K562 (cell line): ENCODE measurements around the gene MPIG6B. TPM values are rescaled to one million over a fixed set of nuclear protein-coding genes. Genes with fewer than 3 reads are reported as not detected.

ENCODE experiments used
- AFF4 ChIP-seq: sonication (generic); formaldehyde crosslinking; IDR thresholded peaks from 2 replicates; pipeline ENCODE4 v1.8.0; 2023; ENCODE audit warnings: mild to moderate bottlenecking, missing genetic modification reagents
- E2F8 ChIP-seq: fragments of 450-650 bp; IDR thresholded peaks from 2 replicates; pipeline ENCODE4 v1.7.1; 2018; ENCODE audit warnings: mild to moderate bottlenecking, low read depth; ENCODE audit not compliant: partially characterized antibody
- FOXP1 ChIP-seq: sonication (generic); formaldehyde crosslinking; IDR thresholded peaks from 2 replicates; pipeline ENCODE4 v1.8.0; 2022; ENCODE audit warnings: mild to moderate bottlenecking, missing genetic modification reagents
- KDM4B ChIP-seq, 2 experiments: fragments of 450-650 bp in 1 of 2; sonication (generic) in 1 of 2; IDR thresholded peaks; 2 replicates each; pipeline ENCODE4 v1.6.1; 2016 to 2017; ENCODE audit warnings: borderline replicate concordance in 2 of 2, antibody characterized with exemption in 1 of 2, low read depth in 1 of 2, mild to moderate bottlenecking in 1 of 2
- KLF16 ChIP-seq: IDR thresholded peaks from 2 replicates; pipeline ENCODE4 v1.6.1; 2016; ENCODE audit warnings: antibody characterized with exemption
- MIER1 ChIP-seq: fragments of 450-650 bp; IDR thresholded peaks from 2 replicates; pipeline ENCODE4 v1.6.1; 2016; ENCODE audit warnings: antibody characterized with exemption, mild to moderate bottlenecking, low read depth
- SIN3A ChIP-seq, 2 experiments: fragments of 150-350 bp in 1 of 2; IDR thresholded peaks; 2 replicates each; pipeline ENCODE4 v1.6.1; 2011 to 2016; ENCODE audit warnings: borderline replicate concordance in 2 of 2, low read depth in 2 of 2, low read length in 2 of 2, mild to moderate bottlenecking in 2 of 2, moderate library complexity in 2 of 2; ENCODE audit not compliant: control insufficient read depth in 1 of 2
- SMAD2 ChIP-seq: fragments of 150-350 bp; IDR thresholded peaks from 2 replicates; pipeline ENCODE4 v1.6.1; 2014; ENCODE audit warnings: low read depth, mild to moderate bottlenecking, low read length
- STAT5A ChIP-seq: IDR thresholded peaks from 2 replicates; pipeline ENCODE4 v1.6.1; 2012; ENCODE audit warnings: low read length, inconsistent platforms, borderline replicate concordance
- polyA plus RNA-seq, 8 experiments: library from polyadenylated mRNA; depleted of rRNA in 4 of 8; stranded (reverse) in 5 of 8; unstranded in 3 of 8; fragments of >200 nt; fragmentation: Nextera tagmentation in 2 of 8; fragmentation: Illumina TruSeq in 1 of 8; extraction: Ambion mirVana in 2 of 8; extraction: Trizol in 1 of 8; gene quantifications; 2 replicates each; pipeline versions ENCODE4 v1.2.1 to v1.2.3, GENCODE V29; 2011 to 2014; ENCODE audit warnings: inconsistent platforms in 1 of 8, missing spikeins in 1 of 8
- total RNA-seq, 7 experiments: library from RNA; depleted of rRNA in 6 of 7; stranded (reverse); fragments of >200 nt in 6 of 7; fragmentation: Illumina TruSeq in 2 of 7; extraction: Trizol in 2 of 7; gene quantifications; 2 replicates each; pipeline versions ENCODE4 v1.2.1 to v1.2.3, GENCODE V29; 2011 to 2021; ENCODE audit warnings: low replicate concordance in 1 of 7
- TF ChIP-seq, protein P1 (sequence below), 2 experiments: fragments of 450-650 bp in 1 of 2; sonication (generic) in 1 of 2; formaldehyde crosslinking in 1 of 2; IDR thresholded peaks in 1 of 2; conservative IDR thresholded peaks in 1 of 2; 2 replicates each; pipeline versions ENCODE4 v1.6.1 to v1.8.1; 2016 to 2023; ENCODE audit warnings: mild to moderate bottlenecking in 2 of 2, moderate library complexity in 2 of 2, inconsistent platforms in 1 of 2, missing genetic modification reagents in 1 of 2
- TF ChIP-seq, protein P2 (sequence below): fragments of 450-650 bp; IDR thresholded peaks from 2 replicates; pipeline ENCODE4 v1.6.1; 2018; ENCODE audit not compliant: partially characterized antibody
- TF ChIP-seq, protein P3 (sequence below): sonication (generic); IDR thresholded peaks from 2 replicates; pipeline ENCODE4 v1.6.1; 2016

The MPIG6B gene
- total and polyA plus RNA-seq, 9 of the 15 experiments (the other 6 are each of a cell fraction or from before 2014, with no cell fraction given), result 0.11 to 1.2 (median 0.28) TPM; not detected in 1

DNA sequence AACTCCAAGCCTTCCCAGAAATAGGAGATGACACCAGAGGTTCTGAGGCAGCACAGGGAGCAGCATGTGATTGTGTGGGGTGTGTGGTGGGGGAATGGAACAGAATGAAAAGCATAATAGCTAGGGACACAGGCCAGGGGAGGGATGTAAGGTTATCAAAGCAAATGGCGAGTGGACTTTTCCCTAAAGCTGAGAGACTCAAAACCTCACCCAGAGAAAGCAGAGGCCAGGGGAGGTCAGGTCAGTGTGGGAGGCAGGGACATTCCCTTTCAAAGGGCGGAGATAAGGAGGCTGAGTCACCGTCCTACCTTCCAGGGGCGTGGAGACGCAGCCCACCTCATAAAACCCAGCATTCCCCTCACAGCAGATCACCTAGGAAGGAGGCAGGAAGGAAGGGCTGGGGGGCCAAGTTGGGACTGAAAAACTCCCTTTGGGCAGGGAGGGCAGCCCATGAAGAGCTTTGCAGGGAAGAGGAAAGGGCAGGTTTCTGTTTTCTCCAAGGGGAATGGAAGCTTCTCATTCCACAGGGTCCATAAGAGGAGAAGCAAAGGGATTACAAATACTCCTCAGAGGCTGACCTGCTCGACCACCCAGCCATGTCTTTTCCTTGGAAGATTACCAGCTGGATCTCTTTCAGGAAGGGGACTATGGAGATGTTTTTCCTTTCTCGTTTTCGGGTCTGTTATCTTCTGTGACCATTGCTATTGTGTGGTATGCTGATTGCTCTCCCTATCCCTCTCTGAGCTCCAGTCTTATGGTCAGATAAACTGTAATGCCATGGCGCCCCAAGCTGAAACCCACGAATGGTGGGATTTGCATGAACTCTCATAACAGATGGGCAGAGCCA is 32.7 kb upstream of the MPIG6B start (continued):
- TF ChIP-seq AFF4 (0 out of 2 replicates have a peak, but pooled peaks have one; percentile 79), SMAD2 (no peak), FOXP1 (CRISPR knock-in tag) (no peak), SIN3A (IDR thresholded peaks at IDR 0.05; ENCODE audit: borderline replicate concordance in 2 of 2, control insufficient read depth in 1 of 2, low read depth in 2 of 2, low read length in 2 of 2) (no peak; a peak in 2 of 4 replicates), KLF16 (peak; percentile 85), KDM4B (IDR thresholded peaks at IDR 0.05; ENCODE audit: borderline replicate concordance in 2 of 2, low read depth in 1 of 2) (peak in 1 of 2 experiments; percentile 54; a peak in 1 of 4 replicates), MIER1 (peak; percentile 33; the same call in 1 of the 2 replicates), STAT5A (peak; percentile 69), E2F8 (peak; percentile 61)
- TF ChIP-seq, protein P1, sequence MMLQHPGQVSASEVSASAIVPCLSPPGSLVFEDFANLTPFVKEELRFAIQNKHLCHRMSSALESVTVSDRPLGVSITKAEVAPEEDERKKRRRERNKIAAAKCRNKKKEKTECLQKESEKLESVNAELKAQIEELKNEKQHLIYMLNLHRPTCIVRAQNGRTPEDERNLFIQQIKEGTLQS (IDR thresholded peaks at IDR 0.05), result peak; percentile 99
- TF ChIP-seq, protein P1 (CRISPR knock-in tag; conservative IDR thresholded peaks at IDR 0.05), result peak; percentile 95
- TF ChIP-seq, protein P2, sequence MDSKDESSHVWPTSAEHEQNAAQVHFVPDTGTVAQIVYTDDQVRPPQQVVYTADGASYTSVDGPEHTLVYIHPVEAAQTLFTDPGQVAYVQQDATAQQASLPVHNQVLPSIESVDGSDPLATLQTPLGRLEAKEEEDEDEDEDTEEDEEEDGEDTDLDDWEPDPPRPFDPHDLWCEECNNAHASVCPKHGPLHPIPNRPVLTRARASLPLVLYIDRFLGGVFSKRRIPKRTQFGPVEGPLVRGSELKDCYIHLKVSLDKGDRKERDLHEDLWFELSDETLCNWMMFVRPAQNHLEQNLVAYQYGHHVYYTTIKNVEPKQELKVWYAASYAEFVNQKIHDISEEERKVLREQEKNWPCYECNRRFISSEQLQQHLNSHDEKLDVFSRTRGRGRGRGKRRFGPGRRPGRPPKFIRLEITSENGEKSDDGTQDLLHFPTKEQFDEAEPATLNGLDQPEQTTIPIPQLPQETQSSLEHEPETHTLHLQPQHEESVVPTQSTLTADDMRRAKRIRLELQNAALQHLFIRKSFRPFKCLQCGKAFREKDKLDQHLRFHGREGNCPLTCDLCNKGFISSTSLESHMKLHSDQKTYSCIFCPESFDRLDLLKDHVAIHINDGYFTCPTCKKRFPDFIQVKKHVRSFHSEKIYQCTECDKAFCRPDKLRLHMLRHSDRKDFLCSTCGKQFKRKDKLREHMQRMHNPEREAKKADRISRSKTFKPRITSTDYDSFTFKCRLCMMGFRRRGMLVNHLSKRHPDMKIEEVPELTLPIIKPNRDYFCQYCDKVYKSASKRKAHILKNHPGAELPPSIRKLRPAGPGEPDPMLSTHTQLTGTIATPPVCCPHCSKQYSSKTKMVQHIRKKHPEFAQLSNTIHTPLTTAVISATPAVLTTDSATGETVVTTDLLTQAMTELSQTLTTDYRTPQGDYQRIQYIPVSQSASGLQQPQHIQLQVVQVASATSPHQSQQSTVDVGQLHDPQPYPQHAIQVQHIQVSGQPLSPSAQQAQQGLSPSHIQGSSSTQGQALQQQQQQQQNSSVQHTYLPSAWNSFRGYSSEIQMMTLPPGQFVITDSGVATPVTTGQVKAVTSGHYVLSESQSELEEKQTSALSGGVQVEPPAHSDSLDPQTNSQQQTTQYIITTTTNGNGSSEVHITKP, result peak; percentile 61
- TF ChIP-seq, protein P3, sequence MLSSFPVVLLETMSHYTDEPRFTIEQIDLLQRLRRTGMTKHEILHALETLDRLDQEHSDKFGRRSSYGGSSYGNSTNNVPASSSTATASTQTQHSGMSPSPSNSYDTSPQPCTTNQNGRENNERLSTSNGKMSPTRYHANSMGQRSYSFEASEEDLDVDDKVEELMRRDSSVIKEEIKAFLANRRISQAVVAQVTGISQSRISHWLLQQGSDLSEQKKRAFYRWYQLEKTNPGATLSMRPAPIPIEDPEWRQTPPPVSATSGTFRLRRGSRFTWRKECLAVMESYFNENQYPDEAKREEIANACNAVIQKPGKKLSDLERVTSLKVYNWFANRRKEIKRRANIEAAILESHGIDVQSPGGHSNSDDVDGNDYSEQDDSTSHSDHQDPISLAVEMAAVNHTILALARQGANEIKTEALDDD, result peak; percentile 55; the same call in 1 of the 2 replicates
